ENCODE results near the gene HIPK3. TPM values are rescaled to one million over a fixed set of nuclear protein-coding genes. Genes with fewer than 3 reads are reported as not detected.

HIPK3 gene
- total RNA-seq, 1 experiment from 2014 or later, result 68.5 TPM

DNA sequence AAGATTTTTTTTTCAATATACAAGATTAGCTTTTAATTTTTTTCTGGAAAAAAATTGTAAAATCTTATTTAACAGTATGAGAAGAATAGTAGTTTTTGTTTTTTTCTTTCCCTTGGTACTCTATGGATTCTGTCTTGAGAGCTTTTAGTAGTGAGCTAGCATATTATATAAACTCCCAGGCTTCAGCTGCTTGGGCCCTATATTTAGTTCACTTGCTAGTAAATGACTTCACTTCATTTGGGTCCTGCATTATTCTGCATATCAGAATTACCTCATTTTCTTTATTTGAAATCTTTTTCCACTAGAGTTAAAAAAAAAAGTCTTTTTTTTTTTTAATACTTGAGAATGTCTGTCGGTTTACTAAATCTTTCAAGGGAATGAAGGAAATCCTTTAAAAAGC, 33.1 kb downstream of the HIPK3 start:
- H3K4me3 ChIP-seq (ENCODE audit: low read depth, low read length), result no peak overlapping the region
- peaks cover 1% of the 10 kb centered on the region for H3K36me3 ChIP-seq (ENCODE audit: control insufficient read depth, insufficient read depth, low read length)
- no peaks in the 10 kb centered on the region for H3K9me3 ChIP-seq
- Mint-ChIP-seq H3K36me3 (ENCODE audit: insufficient read depth, unreplicated experiment) (peaks cover 32% of the 10 kb centered on the region), H3K4me1 (ENCODE audit: low read depth, unreplicated experiment) (peaks cover 5% of the 10 kb centered on the region), H3K9me3 (ENCODE audit: unreplicated experiment) (no peaks in the 10 kb centered on the region), H3K27me3 (ENCODE audit: insufficient read depth, unreplicated experiment) (no peaks in the 10 kb centered on the region), H3K4me3 (ENCODE audit: unreplicated experiment) (no peak overlapping the region), H3K27ac (ENCODE audit: unreplicated experiment) (no peak overlapping the region)
- no peaks in the 10 kb centered on the region; the same call in none of the 2 replicates for H3K4me1 ChIP-seq
- intact Hi-C loops (cut with micrococcal nuclease; ENCODE audit: unreplicated experiment), result no loop called here
- ChIA-PET POLR2A (no interaction called here), CTCF (no interaction called here)
- BruUV-seq (replicated peaks), result no TSS peak
- no peaks in the 10 kb centered on the region for H3K27me3 ChIP-seq (replicated peaks; ENCODE audit: control insufficient read depth, insufficient read depth, low read length)
- TF ChIP-seq, protein P1, sequence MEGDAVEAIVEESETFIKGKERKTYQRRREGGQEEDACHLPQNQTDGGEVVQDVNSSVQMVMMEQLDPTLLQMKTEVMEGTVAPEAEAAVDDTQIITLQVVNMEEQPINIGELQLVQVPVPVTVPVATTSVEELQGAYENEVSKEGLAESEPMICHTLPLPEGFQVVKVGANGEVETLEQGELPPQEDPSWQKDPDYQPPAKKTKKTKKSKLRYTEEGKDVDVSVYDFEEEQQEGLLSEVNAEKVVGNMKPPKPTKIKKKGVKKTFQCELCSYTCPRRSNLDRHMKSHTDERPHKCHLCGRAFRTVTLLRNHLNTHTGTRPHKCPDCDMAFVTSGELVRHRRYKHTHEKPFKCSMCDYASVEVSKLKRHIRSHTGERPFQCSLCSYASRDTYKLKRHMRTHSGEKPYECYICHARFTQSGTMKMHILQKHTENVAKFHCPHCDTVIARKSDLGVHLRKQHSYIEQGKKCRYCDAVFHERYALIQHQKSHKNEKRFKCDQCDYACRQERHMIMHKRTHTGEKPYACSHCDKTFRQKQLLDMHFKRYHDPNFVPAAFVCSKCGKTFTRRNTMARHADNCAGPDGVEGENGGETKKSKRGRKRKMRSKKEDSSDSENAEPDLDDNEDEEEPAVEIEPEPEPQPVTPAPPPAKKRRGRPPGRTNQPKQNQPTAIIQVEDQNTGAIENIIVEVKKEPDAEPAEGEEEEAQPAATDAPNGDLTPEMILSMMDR (IDR thresholded peaks at IDR 0.05; ENCODE audit: insufficient read depth in 1 of 2, low read depth in 1 of 2, low read length in 1 of 2, severe bottlenecking in 1 of 2, unreplicated experiment in 1 of 2), result no peak
- DNase-seq, result no peak

DNA sequence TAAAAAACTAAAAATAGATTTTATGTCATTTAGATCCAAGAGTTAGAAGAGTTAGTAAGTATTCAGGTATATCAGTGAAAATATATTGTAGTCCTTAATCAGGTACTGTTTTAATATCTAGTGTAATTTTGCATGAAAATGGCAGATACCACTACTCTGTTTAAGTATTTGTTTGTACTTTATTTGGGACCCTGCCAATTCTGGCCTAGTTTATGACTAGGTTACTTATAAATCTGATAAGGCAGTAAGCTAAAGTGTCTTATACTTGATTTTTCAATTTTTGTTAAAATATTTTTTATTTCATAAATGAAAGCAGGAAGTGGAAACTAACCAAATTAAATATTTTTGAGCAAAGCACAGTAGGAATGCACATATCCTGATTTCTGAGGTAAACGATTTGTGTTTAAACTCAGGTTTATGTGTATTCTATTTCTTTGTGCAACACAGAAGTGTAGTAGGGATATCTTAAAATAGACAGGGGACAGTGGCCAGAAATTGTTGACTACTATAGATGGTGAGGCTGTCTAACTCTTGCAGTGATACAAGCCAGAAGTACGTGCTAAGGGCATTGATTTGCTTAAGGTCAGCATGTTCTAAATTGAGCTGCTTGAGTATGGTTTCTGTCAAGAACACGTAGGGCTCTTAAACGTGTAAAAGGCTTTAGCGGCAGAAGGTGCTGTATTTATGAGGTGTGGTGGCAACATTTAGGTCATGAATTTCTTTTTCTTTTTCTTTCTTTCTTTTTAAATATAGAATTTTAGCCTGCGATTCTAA, 34.0 kb downstream of the HIPK3 start:
- POLR2A ChIA-PET, result no interaction called here
- H3K36me3 Mint-ChIP-seq (ENCODE audit: insufficient read depth, unreplicated experiment), result peaks cover 38% of the 10 kb centered on the region
- Histone ChIP-seq H3K4me3 (ENCODE audit: low read depth, low read length) (no peak overlapping the region), H3K27me3 (replicated peaks; ENCODE audit: control insufficient read depth, insufficient read depth, low read length) (no peaks in the 10 kb centered on the region), H3K4me1 (no peaks in the 10 kb centered on the region; the same call in 1 of the 2 replicates), H3K36me3 (ENCODE audit: control insufficient read depth, insufficient read depth, low read length) (peaks cover 2% of the 10 kb centered on the region), H3K9me3 (no peaks in the 10 kb centered on the region)
- peaks cover 5% of the 10 kb centered on the region for H3K4me1 Mint-ChIP-seq (ENCODE audit: low read depth, unreplicated experiment)
- H3K27me3 Mint-ChIP-seq (ENCODE audit: insufficient read depth, unreplicated experiment), result no peaks in the 10 kb centered on the region
- intact Hi-C loops (cut with micrococcal nuclease; ENCODE audit: unreplicated experiment), result no loop called here
- no peak overlapping the region for H3K4me3 Mint-ChIP-seq (ENCODE audit: unreplicated experiment)
- no peak overlapping the region for H3K27ac Mint-ChIP-seq (ENCODE audit: unreplicated experiment)
- TF ChIP-seq, protein P1 (IDR thresholded peaks at IDR 0.05; ENCODE audit: insufficient read depth in 1 of 2, low read depth in 1 of 2, low read length in 1 of 2, severe bottlenecking in 1 of 2, unreplicated experiment in 1 of 2), result no peak
- CTCF ChIA-PET, result no interaction called here
- no peak for DNase-seq
- no TSS peak for BruUV-seq (replicated peaks)
- no peaks in the 10 kb centered on the region for H3K9me3 Mint-ChIP-seq (ENCODE audit: unreplicated experiment)

DNA sequence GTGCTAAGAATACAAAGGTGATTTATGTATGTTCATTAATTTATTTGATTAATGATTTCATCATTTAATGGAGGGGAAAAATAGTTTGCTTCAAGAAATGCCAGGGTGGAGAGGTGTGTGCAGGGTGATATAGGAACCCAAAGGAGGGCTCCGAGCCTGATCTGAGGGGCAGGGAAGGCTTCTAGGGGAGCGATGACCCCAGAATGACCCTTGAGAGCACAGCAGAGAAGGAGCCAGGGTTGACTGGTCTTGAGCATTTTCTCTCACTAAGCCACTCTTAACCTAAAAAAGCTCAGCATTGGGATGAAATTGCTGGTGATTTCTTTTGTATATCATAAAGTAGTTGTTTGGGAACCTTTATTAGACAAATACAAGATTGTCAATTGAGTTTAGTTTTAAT, 35.1 kb downstream of the HIPK3 start:
- Mint-ChIP-seq H3K9me3 (ENCODE audit: unreplicated experiment) (no peaks in the 10 kb centered on the region), H3K4me3 (ENCODE audit: unreplicated experiment) (no peak overlapping the region), H3K36me3 (ENCODE audit: insufficient read depth, unreplicated experiment) (peaks cover 33% of the 10 kb centered on the region), H3K27ac (ENCODE audit: unreplicated experiment) (no peak overlapping the region), H3K27me3 (ENCODE audit: insufficient read depth, unreplicated experiment) (no peaks in the 10 kb centered on the region), H3K4me1 (ENCODE audit: low read depth, unreplicated experiment) (peaks cover 3% of the 10 kb centered on the region)
- Histone ChIP-seq H3K36me3 (ENCODE audit: control insufficient read depth, insufficient read depth, low read length) (0 out of 2 replicates have a peak, but pooled peaks cover 2% of the 10 kb centered on the region), H3K27me3 (replicated peaks; ENCODE audit: control insufficient read depth, insufficient read depth, low read length) (no peaks in the 10 kb centered on the region), H3K4me3 (ENCODE audit: low read depth, low read length) (no peak overlapping the region), H3K4me1 (no peaks in the 10 kb centered on the region; the same call in 1 of the 2 replicates), H3K9me3 (no peaks in the 10 kb centered on the region; the same call in 1 of the 2 replicates)
- no peak for DNase-seq
- ChIA-PET POLR2A (no interaction called here), CTCF (no interaction called here)
- intact Hi-C loops (cut with micrococcal nuclease; ENCODE audit: unreplicated experiment), result no loop called here
- no TSS peak for BruUV-seq (replicated peaks)
- TF ChIP-seq, protein P1 (IDR thresholded peaks at IDR 0.05; ENCODE audit: insufficient read depth in 1 of 2, low read depth in 1 of 2, low read length in 1 of 2, severe bottlenecking in 1 of 2, unreplicated experiment in 1 of 2), result no peak

All from Caco-2 (cell line).